Superior temporal gyrus (tissue), 1 donor: ENCODE data around the gene HOXA4.

Source experiments
- DNase-seq: peaks from one replicate; pipeline ENCODE4 v3.0.0-alpha.2; 2016; ENCODE audit errors: extremely low spot score

The HOXA4 gene

GRCh38 chr7:27133409-27134231 lies 3.1 kb upstream of the HOXA4 start:
- no peak for DNase-seq

GRCh38 chr7:27132978-27133377 lies 2.4 kb upstream of the HOXA4 start:
- no peak for DNase-seq

- no peak for DNase-seq
Measured at GRCh38 chr7:27132214-27132613, 1.7 kb upstream of the HOXA4 start.

GRCh38 chr7:27131390-27131819 lies 848 bp upstream of the HOXA4 start:
- no peak for DNase-seq

- DNase-seq, result no peak
Measured at GRCh38 chr7:27129729-27130539, 623 bp downstream of the HOXA4 start.

GRCh38 chr7:27128776-27129728 lies 1.5 kb downstream of the HOXA4 start:
- no peak for DNase-seq

GRCh38 chr7:27128034-27128433 lies 2.5 kb downstream of the HOXA4 start:
- DNase-seq, result no peak

GRCh38 chr7:27126596-27127327 lies 3.8 kb downstream of the HOXA4 start:
- DNase-seq, result no peak

GRCh38 chr7:27125986-27126394 lies 4.6 kb downstream of the HOXA4 start:
- no peak for DNase-seq

GRCh38 chr7:27124902-27125689 lies 5.5 kb downstream of the HOXA4 start:
- DNase-seq, result no peak

- DNase-seq, result no peak
Measured at GRCh38 chr7:27124096-27124901, 6.3 kb downstream of the HOXA4 start.

GRCh38 chr7:27123477-27124053 lies 7.0 kb downstream of the HOXA4 start:
- DNase-seq, result no peak

- DNase-seq, result no peak
Measured at GRCh38 chr7:27123007-27123476, 7.5 kb downstream of the HOXA4 start.

GRCh38 chr7:27122077-27122910 lies 8.3 kb downstream of the HOXA4 start:
- DNase-seq, result no peak

GRCh38 chr7:27121684-27122076 lies 8.9 kb downstream of the HOXA4 start:
- DNase-seq, result no peak

GRCh38 chr7:27119412-27119911 lies 11.1 kb downstream of the HOXA4 start:
- no peak for DNase-seq

GRCh38 chr7:27118580-27118979 lies 12.0 kb downstream of the HOXA4 start:
- DNase-seq, result no peak
